Measurements from ENCODE around the gene FBXO10.

FBXO10 gene

GRCh38 chr9:37592108-37592951 is 16.1 kb upstream of the FBXO10 start, which contains the start of gene TOMM5:
TSS of gene TOMM5 (minus strand) at chr9:37592597. CDS start at chr9:37592532, 65 bp downstream.
- DNase-seq (ENCODE audit: low spot score), result peak; percentile 93

GRCh38 chr9:37587521-37587920 is 11.3 kb upstream of the FBXO10 start:
- no peak for DNase-seq (ENCODE audit: low spot score)

DNA sequence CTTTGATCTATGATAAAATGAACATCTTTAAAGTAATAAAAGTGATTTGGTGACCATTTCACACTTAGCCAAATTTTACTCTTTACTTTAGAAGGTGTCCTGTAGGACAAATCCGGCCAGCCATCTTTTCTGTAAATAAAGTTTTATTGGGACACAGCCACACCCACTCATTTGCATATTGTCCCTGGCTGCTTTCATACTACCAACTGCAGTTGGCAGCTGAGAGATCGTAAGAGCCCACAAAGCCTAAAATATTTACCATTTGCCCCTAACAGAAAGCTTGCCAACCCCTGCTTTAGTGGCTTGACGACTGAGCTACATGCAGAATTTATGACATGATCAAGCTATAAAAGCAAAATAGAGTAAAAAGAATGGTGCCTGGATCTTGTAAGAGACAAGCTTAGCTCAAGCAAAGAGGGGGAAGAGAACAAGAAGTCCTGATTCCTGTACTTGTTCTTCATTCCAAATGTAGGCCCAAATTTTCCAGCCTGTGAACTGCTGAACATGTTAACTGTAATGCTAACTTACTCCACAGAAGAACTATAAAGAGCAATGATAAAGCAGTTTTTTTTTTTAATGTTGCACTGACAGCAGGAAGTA is 7.4 kb upstream of the FBXO10 start:
- no peak for DNase-seq (ENCODE audit: low spot score)

DNA sequence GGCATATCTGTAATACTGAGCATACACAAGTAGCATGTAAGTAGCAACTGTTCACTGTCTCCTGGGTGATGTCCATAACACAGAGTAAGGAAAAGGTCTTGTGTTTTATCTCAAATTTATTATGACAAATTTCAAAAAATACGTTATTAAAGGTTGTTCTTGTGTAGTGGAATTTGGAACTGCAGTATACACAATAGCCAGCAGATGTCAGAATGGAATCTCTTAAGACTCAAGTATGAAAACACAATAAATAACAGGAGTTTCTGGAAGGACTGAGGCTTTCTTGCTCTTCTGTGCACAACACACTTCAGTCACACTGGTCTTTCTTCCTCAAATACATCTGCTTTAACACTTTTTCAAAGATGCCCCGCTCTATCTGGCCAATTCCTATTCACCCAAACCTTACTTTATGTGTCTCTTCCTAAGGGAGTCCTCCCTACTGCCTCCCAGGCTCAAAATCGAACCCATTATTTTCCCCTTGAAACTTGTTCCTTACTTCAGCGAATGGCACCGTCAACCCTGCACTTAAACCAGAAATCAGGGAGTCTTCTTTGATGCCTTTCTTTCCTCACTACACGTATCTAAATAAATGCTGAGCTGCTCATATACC is 6.5 kb upstream of the FBXO10 start:
- DNase-seq (ENCODE audit: low spot score), result peak; percentile 77

DNA sequence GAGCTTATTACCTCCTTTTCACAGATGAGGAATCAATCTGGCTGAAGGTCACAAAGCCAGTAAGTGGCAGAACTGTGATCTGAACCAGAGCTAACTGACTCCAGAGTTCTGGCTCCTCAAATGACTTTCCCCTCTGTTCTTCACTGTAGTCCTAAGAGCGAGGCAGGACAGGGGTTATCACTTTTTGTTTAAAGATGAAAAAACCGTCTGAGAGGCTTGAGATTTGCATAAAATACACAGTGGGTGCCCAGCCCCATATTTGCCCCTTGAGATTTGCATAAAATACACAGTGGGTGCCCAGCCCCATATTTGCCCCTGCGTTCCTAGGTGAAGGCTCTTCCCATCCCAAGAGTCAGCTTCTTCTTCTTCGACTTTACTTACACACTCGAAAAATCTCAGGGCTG is 667 bp downstream of the FBXO10 start:
- DNase-seq (ENCODE audit: low spot score), result peak; percentile 79

DNA sequence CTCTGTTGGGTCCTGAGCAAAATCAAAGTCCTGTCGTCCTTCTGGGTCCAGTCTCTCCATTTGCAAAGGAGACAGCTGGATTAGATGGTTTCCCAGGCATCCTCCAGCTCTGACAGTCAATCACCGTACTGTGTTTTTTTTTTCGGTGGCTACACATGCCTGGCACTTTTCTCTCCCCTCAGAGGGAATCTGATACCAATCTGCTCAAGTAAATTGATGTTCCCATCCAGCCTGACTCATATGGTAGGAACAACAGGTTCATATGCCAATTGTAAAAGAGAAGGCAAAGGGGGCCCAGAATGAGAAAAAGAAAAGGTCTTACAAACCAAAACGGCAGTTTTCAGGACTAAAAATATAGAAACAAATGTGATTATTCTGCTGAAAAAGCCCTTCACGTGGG is 1.2 kb downstream of the FBXO10 start:
- DNase-seq (ENCODE audit: low spot score), result no peak

DNA sequence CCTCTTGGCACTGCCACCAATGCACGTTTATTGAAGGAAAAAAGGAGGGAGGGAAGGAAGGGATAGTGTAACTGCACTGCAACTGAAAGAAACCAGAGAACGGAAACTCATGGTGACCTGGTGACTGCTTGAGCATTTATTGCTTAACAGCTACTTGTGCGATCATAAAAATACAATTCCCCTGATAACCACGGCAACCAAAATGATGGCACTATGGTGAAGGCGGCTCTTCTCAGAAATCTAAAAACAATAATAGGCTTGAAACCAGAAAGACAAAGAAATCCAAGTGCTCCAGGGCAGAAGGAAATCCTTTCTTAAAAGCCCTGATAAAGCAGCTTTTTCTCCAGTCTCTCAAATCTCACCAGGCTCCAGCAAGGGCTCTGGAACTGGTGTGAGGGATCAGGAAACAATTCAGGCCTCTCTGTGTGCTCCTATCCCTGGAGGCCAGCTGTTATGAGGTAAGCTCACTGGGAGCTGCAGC is 1.9 kb downstream of the FBXO10 start:
- no peak for DNase-seq (ENCODE audit: low spot score)

- DNase-seq (ENCODE audit: low spot score), result no peak
Measured at GRCh38 chr9:37571282-37571681, 4.9 kb downstream of the FBXO10 start.

DNA sequence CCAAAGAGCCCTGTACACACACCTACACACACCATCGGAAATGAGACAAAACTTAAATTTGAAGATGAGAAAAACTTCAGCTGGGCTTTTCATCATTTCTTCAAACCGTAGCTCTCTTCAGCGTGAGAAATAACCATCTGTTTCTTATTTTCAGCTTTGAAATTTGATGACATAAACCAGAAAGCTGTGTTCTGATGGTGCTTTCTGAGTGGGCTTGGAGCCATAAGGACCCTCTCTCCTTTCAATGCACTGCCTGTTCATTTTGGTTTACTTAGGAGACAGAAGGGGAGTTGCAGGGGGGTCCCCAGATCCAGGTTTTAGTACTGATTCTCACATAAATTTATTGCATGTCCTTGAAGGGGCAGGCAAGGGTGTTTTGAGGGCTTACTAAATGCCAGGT is 9.5 kb downstream of the FBXO10 start:
- DNase-seq (ENCODE audit: low spot score), result peak; percentile 59

DNA sequence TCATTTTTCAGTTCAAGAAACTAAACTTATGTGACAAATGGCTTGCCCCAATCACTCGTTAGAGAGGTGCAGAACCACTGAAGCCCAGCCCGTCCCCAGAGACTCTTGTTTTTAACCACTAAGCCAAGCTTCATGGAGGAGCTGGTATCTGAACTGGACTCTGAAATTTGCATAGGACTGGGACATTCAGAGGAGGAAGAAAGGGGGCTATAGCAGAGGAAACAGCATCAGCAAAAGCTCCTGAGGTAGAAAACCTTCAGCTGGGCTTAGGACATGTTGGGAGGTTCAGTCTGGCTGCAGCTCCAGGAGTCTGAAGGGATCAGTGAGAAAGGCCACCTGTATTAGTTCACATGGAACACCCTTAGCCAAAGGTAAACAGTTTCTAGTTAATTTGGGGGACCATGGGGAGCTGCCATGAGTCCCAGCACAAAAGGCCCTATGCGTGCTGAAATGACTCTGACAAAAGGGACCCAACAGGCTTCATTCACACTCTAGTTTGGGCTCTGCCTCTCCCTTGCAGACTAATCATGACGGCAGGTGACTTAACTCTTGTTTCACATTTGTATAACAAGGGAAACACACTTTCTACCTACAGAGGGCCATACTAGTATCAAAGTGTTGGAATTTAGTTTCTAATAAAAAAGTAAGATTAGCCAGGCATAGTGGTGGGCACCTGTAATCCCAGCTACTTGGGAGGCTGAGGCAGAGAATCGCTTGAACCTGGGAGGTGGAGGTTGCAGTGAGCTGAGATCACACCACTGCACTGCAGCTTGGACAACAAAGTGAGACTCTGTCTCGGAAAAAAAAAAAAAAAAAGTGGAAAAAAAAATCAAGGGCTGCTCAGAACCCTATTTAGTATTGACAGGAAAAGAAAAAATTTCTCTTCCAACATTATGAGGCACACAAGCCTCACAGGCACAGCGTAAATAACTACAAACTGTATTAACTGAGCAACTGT is 10.2 kb downstream of the FBXO10 start:
- peak; percentile 85 for DNase-seq (ENCODE audit: low spot score)

- DNase-seq (ENCODE audit: low spot score), result no peak
Measured at GRCh38 chr9:37564916-37565315, 11.3 kb downstream of the FBXO10 start.

DNA sequence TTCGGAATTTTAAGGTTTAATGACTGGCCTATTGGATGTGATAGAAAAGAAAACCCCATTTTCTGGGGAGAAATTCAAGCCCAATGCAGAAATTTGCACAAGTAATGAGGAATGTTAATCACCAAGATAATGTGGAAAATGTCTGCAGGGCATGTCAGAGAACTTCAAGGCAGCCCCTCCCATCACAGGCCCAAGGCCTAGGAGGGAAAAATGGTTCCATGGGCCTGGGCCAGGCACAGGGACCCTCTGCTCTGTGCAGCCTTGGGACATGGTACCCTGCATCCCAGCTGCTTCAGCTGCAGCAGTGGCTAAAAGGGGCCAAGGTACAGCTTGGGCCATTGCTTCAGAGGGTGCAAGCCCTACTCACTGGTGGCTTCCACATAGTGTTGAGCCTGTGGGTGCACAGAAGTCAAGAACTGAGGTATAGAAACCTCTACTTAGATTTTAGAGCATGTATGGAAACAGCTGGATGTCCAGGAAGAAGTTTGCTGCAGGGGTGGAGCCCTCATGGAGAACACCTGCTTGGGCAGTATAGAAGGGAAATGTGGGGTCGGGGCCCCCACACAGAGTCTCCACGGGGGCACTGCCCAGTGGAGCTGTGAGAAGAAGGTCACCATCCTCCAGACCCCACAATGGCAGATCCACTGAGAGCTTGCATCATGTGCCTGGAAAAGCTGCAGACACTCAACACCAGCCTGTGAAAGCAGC is 12.2 kb downstream of the FBXO10 start:
- DNase-seq (ENCODE audit: low spot score), result no peak

DNA sequence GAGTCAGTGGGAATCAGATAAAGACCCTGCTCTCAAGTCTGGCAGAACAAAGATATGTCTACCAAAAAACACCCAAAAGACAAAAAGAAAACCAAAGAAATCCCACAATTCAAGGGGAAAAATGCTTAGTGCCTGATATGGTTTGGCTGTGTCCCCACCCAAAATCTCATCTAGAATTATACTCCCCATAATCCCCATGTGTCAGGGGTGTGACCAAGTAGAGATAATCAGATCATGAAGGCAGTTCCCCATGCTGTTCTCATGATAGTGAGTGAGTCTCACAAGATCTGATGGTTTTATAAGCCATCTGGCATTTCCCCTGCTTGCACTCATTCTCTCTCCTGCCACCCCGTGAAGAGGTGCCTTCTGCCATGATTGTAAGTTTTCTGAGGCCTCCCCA is 13.4 kb downstream of the FBXO10 start:
- DNase-seq (ENCODE audit: low spot score), result no peak

GRCh38 chr9:37561682-37562081 is 14.5 kb downstream of the FBXO10 start:
- DNase-seq (ENCODE audit: low spot score), result no peak

DNA sequence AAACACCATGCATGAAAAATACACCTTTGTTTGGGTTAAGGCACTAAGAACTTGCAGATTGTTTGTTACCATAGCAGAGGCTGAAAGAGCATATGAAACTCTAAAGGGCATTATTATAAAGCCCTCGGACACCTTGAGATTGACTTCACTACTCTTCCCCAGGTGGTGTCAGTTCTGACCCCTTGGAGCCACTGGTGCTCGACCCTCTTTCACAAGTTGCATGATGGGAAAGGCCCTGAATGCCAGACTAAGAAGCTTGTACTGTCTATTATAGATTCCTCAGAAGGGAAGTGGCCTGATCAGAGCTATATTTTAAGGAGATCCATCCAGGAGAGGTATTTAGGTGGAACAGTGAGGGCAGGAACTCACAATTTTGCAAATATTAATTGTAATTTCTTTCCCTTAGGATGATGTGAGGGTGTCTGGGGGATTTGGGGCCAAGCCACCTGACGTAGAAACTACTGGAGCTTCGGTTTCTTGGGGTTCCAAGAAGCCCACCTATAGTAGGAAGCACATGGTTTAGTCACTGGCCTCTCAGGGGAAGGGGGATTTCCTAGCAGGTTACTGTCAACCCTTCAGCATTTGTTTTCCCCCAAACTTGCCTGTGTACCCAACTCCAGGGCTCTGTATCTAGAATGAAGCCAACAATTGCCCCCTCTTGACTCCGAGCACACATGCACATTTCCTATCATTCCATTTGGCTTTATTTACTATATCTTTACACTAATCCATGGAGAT is 16.2 kb downstream of the FBXO10 start:
- DNase-seq (ENCODE audit: low spot score), result no peak

DNA sequence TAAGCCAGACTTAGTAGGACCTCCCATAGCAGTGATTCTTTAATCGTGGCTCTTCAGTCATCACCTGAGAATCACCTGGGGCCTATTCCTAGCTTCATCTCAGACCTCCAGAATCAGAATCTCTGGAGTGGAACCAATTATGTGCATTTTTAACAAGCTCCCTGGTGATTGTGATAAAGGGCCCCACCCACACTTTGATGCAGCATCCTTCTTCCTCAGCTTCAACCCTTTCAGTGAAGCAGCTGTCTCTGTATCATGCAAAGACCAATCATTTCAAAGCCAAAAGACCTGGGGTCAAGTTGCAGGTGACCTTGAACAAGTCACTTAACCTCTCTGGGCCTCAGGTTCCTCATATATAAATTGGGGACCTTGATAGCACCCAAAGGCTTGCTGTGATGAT is 17.1 kb downstream of the FBXO10 start:
- DNase-seq (ENCODE audit: low spot score), result no peak

DNA sequence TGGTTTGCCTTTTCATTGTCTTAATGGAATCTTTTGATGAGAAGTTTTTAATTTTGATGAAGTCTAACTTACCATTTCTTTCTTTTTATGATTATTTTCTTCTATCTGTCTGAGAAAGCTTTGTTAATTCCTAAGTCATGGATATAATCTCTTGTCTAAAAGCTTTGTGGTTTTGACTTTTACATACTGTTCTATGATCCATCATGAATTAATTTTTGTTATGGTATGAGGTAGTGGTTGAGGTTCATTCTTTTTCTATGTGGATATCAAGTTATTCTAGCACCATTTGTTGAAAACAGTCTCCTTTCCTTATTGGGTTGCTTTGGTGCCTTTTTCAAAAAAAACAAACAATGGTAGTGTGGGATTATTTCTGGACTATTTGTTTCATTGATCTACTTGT is 20.4 kb downstream of the FBXO10 start:
- no peak for DNase-seq (ENCODE audit: low spot score)

DNA sequence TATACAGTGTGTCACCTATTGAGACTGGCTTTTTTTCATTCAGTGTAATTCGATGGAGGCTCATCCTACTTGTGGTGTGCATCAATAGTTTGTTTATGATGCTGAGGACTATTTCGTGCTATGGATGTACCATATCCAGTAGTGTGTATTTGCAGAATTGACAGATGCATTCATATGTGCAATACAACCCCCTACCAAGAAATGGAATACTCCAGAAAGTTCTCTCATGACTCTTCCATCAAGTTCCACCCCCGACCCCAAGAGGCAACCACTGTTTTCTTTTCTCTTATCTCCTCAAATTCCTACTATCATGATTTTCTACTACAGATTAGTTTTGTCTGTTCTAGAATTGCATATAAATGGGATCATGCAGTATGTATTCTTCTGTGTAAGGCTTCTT is 21.9 kb downstream of the FBXO10 start:
- no peak for DNase-seq (ENCODE audit: low spot score)

GRCh38 chr9:37551888-37552287 is 24.3 kb downstream of the FBXO10 start:
- DNase-seq (ENCODE audit: low spot score), result no peak

DNA sequence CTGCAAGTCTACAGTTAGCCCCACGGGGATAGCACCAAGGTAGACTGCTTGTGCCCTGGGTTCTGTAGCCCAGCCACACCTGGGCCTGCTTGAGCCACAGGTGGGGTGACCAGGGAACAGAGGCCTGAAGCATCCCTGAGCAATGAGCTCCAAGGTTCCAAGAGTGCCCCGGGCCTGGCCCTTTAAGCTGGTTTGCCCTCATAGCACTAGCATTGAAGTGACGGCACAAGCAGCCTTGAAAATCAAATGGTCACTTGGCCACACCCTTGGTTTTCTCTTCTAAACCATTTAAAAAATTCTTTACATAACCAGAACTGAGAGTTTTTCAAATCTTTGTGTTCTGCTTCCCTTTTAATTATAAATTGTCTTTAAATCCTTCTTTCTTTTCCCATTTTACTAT is 24.7 kb downstream of the FBXO10 start:
- DNase-seq (ENCODE audit: low spot score), result no peak

- DNase-seq (ENCODE audit: low spot score), result no peak
Measured at GRCh38 chr9:37550781-37551180, 25.4 kb downstream of the FBXO10 start.
